SK-N-SH (cell line): Measurements from ENCODE around the gene VPS26A. TPM values are rescaled to one million over a fixed set of nuclear protein-coding genes. Genes with fewer than 3 reads are reported as not detected.

ENCODE experiments used
- CTCF ChIA-PET: fragments of 300-600, 350-600 bp; formaldehyde crosslinking; extraction: SDS; loops from one replicate; lab custom pipeline; 2021; lab: Yijun Ruan, JAX
- POLR2A ChIA-PET: fragments of 350-600 bp; sonication (Branson Sonifier 250); formaldehyde crosslinking; extraction: SDS; loops from one replicate; lab custom pipeline; 2020; ENCODE audit warnings: antibody characterized with exemption, inconsistent platforms; lab: Yijun Ruan, JAX
- DNase-seq: peaks from one replicate; pipeline ENCODE4 v3.0.0; 2012
- H2AFZ ChIP-seq: fragments of 200-600 bp; sonication (generic); 2 replicates; pipeline ENCODE4 v1.8.1; 2016; ENCODE audit warnings: antibody characterized with exemption, mild to moderate bottlenecking, low read depth
- H3F3A ChIP-seq: fragments of 200-600 bp; sonication (generic); replicated peaks from 2 replicates; pipeline ENCODE3; 2016; ENCODE audit warnings: antibody characterized with exemption, mild to moderate bottlenecking; ENCODE audit not compliant: insufficient read depth
- H3K27ac ChIP-seq, 2 experiments: fragments of 200-500 bp in 1 of 2; fragments of 200-600 bp in 1 of 2; sonication (Bioruptor generic) in 1 of 2; sonication (generic), shearing (Covaris generic) in 1 of 2; 2 replicates each; pipeline versions ENCODE4 v1.5.1 to v1.6.1; 2014 to 2016; ENCODE audit warnings: low read depth in 2 of 2, inconsistent platforms in 1 of 2, low read length in 1 of 2, mild to moderate bottlenecking in 1 of 2, mixed read lengths in 1 of 2
- H3K27me3 ChIP-seq: fragments of 200-600 bp; sonication (generic), shearing (Covaris generic); 2 replicates; pipeline ENCODE4 v1.6.1; 2016; ENCODE audit warnings: mixed run types; ENCODE audit not compliant: insufficient read depth
- H3K36me3 ChIP-seq, 2 experiments: fragments of 200-500 bp in 1 of 2; fragments of 200-600 bp in 1 of 2; sonication (Bioruptor generic) in 1 of 2; sonication (generic) in 1 of 2; replicated peaks in 1 of 2; 2 replicates each; pipeline versions ENCODE3 to v1.5.1; 2014 to 2016; ENCODE audit warnings: low read length in 1 of 2, mild to moderate bottlenecking in 1 of 2; ENCODE audit not compliant: insufficient read depth in 2 of 2, control insufficient read depth in 1 of 2
- H3K4me1 ChIP-seq, 2 experiments: fragments of 200-500 bp in 1 of 2; fragments of 200-600 bp in 1 of 2; sonication (Bioruptor generic) in 1 of 2; sonication (generic), shearing (Covaris generic) in 1 of 2; 2 replicates each; pipeline versions ENCODE4 v1.5.1 to v1.6.1; 2014 to 2016; ENCODE audit warnings: low read depth in 1 of 2, low read length in 1 of 2, mixed run types in 1 of 2; ENCODE audit not compliant: insufficient read depth in 2 of 2, control insufficient read depth in 1 of 2
- H3K4me2 ChIP-seq: fragments of 200-600 bp; sonication (generic), shearing (Covaris generic); 2 replicates; pipeline ENCODE4 v1.6.1; 2017; ENCODE audit warnings: mixed run types
- H3K4me3 ChIP-seq, 2 experiments: fragments of 200-500 bp in 1 of 2; fragments of 200-600 bp in 1 of 2; sonication (Bioruptor generic) in 1 of 2; sonication (generic), shearing (Covaris generic) in 1 of 2; 2 replicates each; pipeline versions ENCODE4 v1.5.1 to v1.8.1; 2014 to 2016; ENCODE audit warnings: low read depth in 2 of 2, inconsistent platforms in 1 of 2, low read length in 1 of 2, mild to moderate bottlenecking in 1 of 2, mixed read lengths in 1 of 2, moderate library complexity in 1 of 2
- H3K79me2 ChIP-seq: fragments of 200-600 bp; sonication (generic); 2 replicates; pipeline ENCODE4 v1.8.1; 2017; ENCODE audit warnings: mild to moderate bottlenecking; ENCODE audit not compliant: insufficient read depth
- H3K9ac ChIP-seq: fragments of 200-600 bp; sonication (generic); 2 replicates; pipeline ENCODE4 v1.6.1; 2017; ENCODE audit warnings: mixed run types
- H3K9me2 ChIP-seq: fragments of 200-600 bp; sonication (generic); 2 replicates; pipeline ENCODE4 v1.6.1; 2017; ENCODE audit warnings: mixed run types
- H3K9me3 ChIP-seq: fragments of 200-600 bp; sonication (generic); 2 replicates; pipeline ENCODE4 v1.6.1; 2017; ENCODE audit warnings: mixed run types, mild to moderate bottlenecking, moderate library complexity
- H4K20me1 ChIP-seq: fragments of 200-600 bp; sonication (generic); 2 replicates; pipeline ENCODE4 v1.6.1; 2017; ENCODE audit warnings: mild to moderate bottlenecking, mixed run types; ENCODE audit not compliant: insufficient read depth
- ELF1 ChIP-seq: IDR thresholded peaks from 2 replicates; pipeline ENCODE4 v1.4.0; 2012
- EP300 ChIP-seq, 2 experiments: IDR thresholded peaks; 2 replicates each; pipeline versions ENCODE4 v1.4.0 to v1.6.1; 2012; ENCODE audit warnings: borderline replicate concordance in 1 of 2, low read depth in 1 of 2, low read length in 1 of 2
- FOSL2 ChIP-seq: IDR thresholded peaks from 2 replicates; pipeline ENCODE4 v1.4.0; 2012; ENCODE audit warnings: low read depth, mild to moderate bottlenecking, moderate library complexity, borderline replicate concordance
- FOXJ3 ChIP-seq: sonication (generic); formaldehyde crosslinking; IDR thresholded peaks from 2 replicates; pipeline ENCODE4 v1.5.1; 2020; ENCODE audit warnings: mild to moderate bottlenecking, missing genetic modification reagents
- FOXM1 ChIP-seq: IDR thresholded peaks from 2 replicates; pipeline ENCODE4 v1.4.0; 2012; ENCODE audit warnings: low read depth, mild to moderate bottlenecking
- JUND ChIP-seq: IDR thresholded peaks from 2 replicates; pipeline ENCODE4 v1.4.0; 2012
- MAX ChIP-seq: IDR thresholded peaks from 2 replicates; pipeline ENCODE4 v1.4.0; 2012; ENCODE audit warnings: low read depth
- MEF2A ChIP-seq: IDR thresholded peaks from 2 replicates; pipeline ENCODE4 v1.4.0; 2012; ENCODE audit warnings: low read depth, borderline replicate concordance
- NFIC ChIP-seq: IDR thresholded peaks from 2 replicates; pipeline ENCODE4 v1.4.0; 2012; ENCODE audit warnings: borderline replicate concordance
- NRF1 ChIP-seq: IDR thresholded peaks from 2 replicates; pipeline ENCODE4 v1.6.1; 2012; ENCODE audit warnings: low read depth, mild to moderate bottlenecking, low read length
- RAD21 ChIP-seq: IDR thresholded peaks from 2 replicates; pipeline ENCODE4 v1.6.1; 2012; ENCODE audit warnings: mild to moderate bottlenecking, low read length
- RXRA ChIP-seq: IDR thresholded peaks from 2 replicates; pipeline ENCODE4 v1.4.0; 2012; ENCODE audit warnings: low read depth, mild to moderate bottlenecking, borderline replicate concordance
- SIN3A ChIP-seq: IDR thresholded peaks from 2 replicates; pipeline ENCODE4 v1.6.1; 2012; ENCODE audit warnings: low read depth, mild to moderate bottlenecking, low read length, moderate library complexity, borderline replicate concordance
- SMC3 ChIP-seq: IDR thresholded peaks from 2 replicates; pipeline ENCODE4 v1.6.1; 2012; ENCODE audit warnings: low read depth, low read length, improper control_type of control experiment
- TCF12 ChIP-seq: IDR thresholded peaks from 2 replicates; pipeline ENCODE4 v1.4.0; 2012
- TEAD4 ChIP-seq: IDR thresholded peaks from 2 replicates; pipeline ENCODE4 v1.4.0; 2012; ENCODE audit warnings: mild to moderate bottlenecking, borderline replicate concordance; ENCODE audit not compliant: insufficient read depth
- USF2 ChIP-seq: fragments of 150-350 bp; IDR thresholded peaks from 2 replicates; pipeline ENCODE4 v1.6.1; 2017; ENCODE audit warnings: antibody characterized with exemption, low read length, low read depth, borderline replicate concordance
- ZBTB33 ChIP-seq: IDR thresholded peaks from 2 replicates; pipeline ENCODE4 v1.4.0; 2012; ENCODE audit warnings: low read depth, borderline replicate concordance
- WGBS: methylation state at CpG from one replicate; pipeline ENCODE4 v1.1.6; 2017; ENCODE audit warnings: low lambda C conversion rate; 5-methylcytosine and 5-hydroxymethylcytosine counted together
- polyA plus RNA-seq, 3 experiments: library from polyadenylated mRNA; depleted of rRNA; stranded (reverse); fragments of >200 nt; gene quantifications; 2 replicates each; pipeline ENCODE4 v1.2.3, GENCODE V29; 2012
- TF ChIP-seq, protein P1 (sequence below): fragments of 150-350 bp; IDR thresholded peaks from 2 replicates; pipeline ENCODE4 v1.6.1; 2016; ENCODE audit warnings: mild to moderate bottlenecking, low read depth, low read length

Gene VPS26A
- polyA plus RNA-seq, 1 of the 3 experiments (the other 2 are of a cell fraction), result 10.6 TPM

- Histone ChIP-seq H3K9me2 (no peaks in the 10 kb centered on the region), H3K4me1 (peaks cover 0 to 3% of the 10 kb centered on the region in 2 experiments; a peak in 2 of 4 replicates), H2AFZ (no peak overlapping the region), H3K36me3 (no peaks in the 10 kb centered on the region), H3F3A (peaks cover 16% of the 10 kb centered on the region), H3K4me3 (peak overlapping the region; percentile 78 to 84; a peak in 3 of 4 replicates), H3K4me2 (peak overlapping the region; percentile 82), H3K9ac (peak overlapping the region; percentile 93; the same call in 1 of the 2 replicates), H3K27ac (peak overlapping the region in 1 of 2 experiments; percentile 97; a peak in 1 of 4 replicates)
- no peak for DNase-seq
- CTCF ChIA-PET, result interaction anchor here (0.8 to 1.4 kb wide), 2 partner anchors 10 to 33 kb away, joined by 3 read pairs; no protein-coding TSS in a partner anchor
- WGBS, result 86% methylated on average over 1 of the region's 1 CpG
- no peak for TF ChIP-seq ZBTB33
- TF ChIP-seq RAD21, result no peak
- no peak for TF ChIP-seq FOXM1
- TF ChIP-seq SMC3, result no peak
- no peak for TF ChIP-seq ELF1
- no peak for TF ChIP-seq SIN3A
- no peak for TF ChIP-seq TEAD4
- TF ChIP-seq NRF1, result no peak
- no peak for TF ChIP-seq JUND
- no peak for TF ChIP-seq USF2
- TF ChIP-seq NFIC, result no peak
- no peak for TF ChIP-seq FOSL2
- TF ChIP-seq, protein P1, sequence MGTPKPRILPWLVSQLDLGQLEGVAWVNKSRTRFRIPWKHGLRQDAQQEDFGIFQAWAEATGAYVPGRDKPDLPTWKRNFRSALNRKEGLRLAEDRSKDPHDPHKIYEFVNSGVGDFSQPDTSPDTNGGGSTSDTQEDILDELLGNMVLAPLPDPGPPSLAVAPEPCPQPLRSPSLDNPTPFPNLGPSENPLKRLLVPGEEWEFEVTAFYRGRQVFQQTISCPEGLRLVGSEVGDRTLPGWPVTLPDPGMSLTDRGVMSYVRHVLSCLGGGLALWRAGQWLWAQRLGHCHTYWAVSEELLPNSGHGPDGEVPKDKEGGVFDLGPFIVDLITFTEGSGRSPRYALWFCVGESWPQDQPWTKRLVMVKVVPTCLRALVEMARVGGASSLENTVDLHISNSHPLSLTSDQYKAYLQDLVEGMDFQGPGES, result no peak
- no peak for TF ChIP-seq TCF12
- TF ChIP-seq FOXJ3 (CRISPR knock-in tag), result no peak
- no peak for TF ChIP-seq MEF2A
- TF ChIP-seq EP300 (IDR thresholded peaks at IDR 0.05; ENCODE audit: borderline replicate concordance in 1 of 2, low read depth in 1 of 2, low read length in 1 of 2), result no peak
- TF ChIP-seq RXRA, result no peak
- no peak for TF ChIP-seq MAX
- TF ChIP-seq, all 33 proteins: peak for 0
- no peaks in the 10 kb centered on the region for H3K27me3 ChIP-seq
- H3K79me2 ChIP-seq, result peaks cover 64% of the 10 kb centered on the region
- POLR2A ChIA-PET, result no interaction called here
- H3K9me3 ChIP-seq, result no peaks in the 10 kb centered on the region
- peaks cover 38% of the 10 kb centered on the region for H4K20me1 ChIP-seq
Observed at GRCh38 chr10:69125554-69125953, 1.6 kb downstream of the VPS26A start.
